Uterus (tissue), 4 donors: ENCODE measurements around the gene DNAH1. TPM values are rescaled to one million over a fixed set of nuclear protein-coding genes. Genes with fewer than 3 reads are reported as not detected.

Source experiments
- DNase-seq, 2 donors: peaks; one replicate each; pipeline ENCODE4 v3.0.0-alpha.2; 2019 to 2020
- H3K27ac ChIP-seq, 2 donors: fragments of 200-600 bp; sonication (generic); 1 replicate in 1 of 2; 2 replicates in 1 of 2; pipeline ENCODE4 v1.5.1; 2016 to 2018
- H3K27me3 ChIP-seq, 2 donors: fragments of 200-600 bp; sonication (generic); one replicate each; pipeline ENCODE4 v1.5.1; 2018 to 2019; ENCODE audit warnings: control low read depth in 1 of 2
- H3K36me3 ChIP-seq, 2 donors: fragments of 200-600 bp; sonication (generic); one replicate each; pipeline ENCODE4 v1.5.1; 2019; ENCODE audit warnings: control low read depth in 1 of 2
- H3K4me1 ChIP-seq, 2 donors: fragments of 200-600 bp; sonication (generic); one replicate each; pipeline ENCODE4 v1.5.1; 2018 to 2019; ENCODE audit warnings: control low read depth in 1 of 2
- H3K4me3 ChIP-seq, 2 donors: fragments of 200-600 bp; sonication (generic); 1 replicate in 1 of 2; 2 replicates in 1 of 2; pipeline ENCODE4 v1.5.1; 2018 to 2019; ENCODE audit warnings: mild to moderate bottlenecking in 1 of 2
- H3K9me3 ChIP-seq, 2 donors: fragments of 200-600 bp; sonication (generic); one replicate each; pipeline ENCODE4 v1.5.1; 2019; ENCODE audit warnings: control low read depth in 1 of 2
- CTCF ChIP-seq, 4 experiments: fragments of 200-600 bp in 2 of 4; fragments of 450-650 bp in 2 of 4; sonication (generic) in 2 of 4; IDR thresholded peaks; one replicate each; pipeline ENCODE4 v1.5.1; 2016 to 2019; ENCODE audit warnings: antibody characterized with exemption in 4 of 4, mild to moderate bottlenecking in 2 of 4, moderate library complexity in 1 of 4
- POLR2A ChIP-seq, 2 donors: fragments of 450-650 bp; IDR thresholded peaks; one replicate each; pipeline ENCODE4 v1.6.1; 2016; ENCODE audit warnings: antibody characterized with exemption in 2 of 2, mild to moderate bottlenecking in 1 of 2, moderate library complexity in 1 of 2
- intact Hi-C: fragments of 100-400 bp; cut with DNase I; formaldehyde crosslinking; loops from one replicate; pipeline ENCODE4 v1.15.1; 2023; ENCODE audit warnings: low total_unique reads
- total RNA-seq, 4 donors: library from RNA; depleted of rRNA in 3 of 4; stranded (reverse); fragments of >200 nt in 3 of 4; gene quantifications; one replicate each; pipeline versions ENCODE4 v1.1.0 to v1.2.4, GENCODE V29; 2014 to 2023
- donor health status: DM: yes; HTN: yes; CAD: no.

DNAH1 gene
- total RNA-seq, 4 donors from 2014 or later: 5.1 to 46.2 (median 11.0) TPM

GRCh38 chr3:52290596-52291507 lies 25.3 kb upstream of the DNAH1 start:
- H3K27me3 ChIP-seq: no peaks in the 10 kb centered on the region
- no peaks in the 10 kb centered on the region for H3K36me3 ChIP-seq
- no peaks in the 10 kb centered on the region for H3K9me3 ChIP-seq
- H3K27ac ChIP-seq: no peak overlapping the region
- no peak for TF ChIP-seq POLR2A (IDR thresholded peaks at IDR 0.05)
- TF ChIP-seq CTCF (IDR thresholded peaks at IDR 0.05): no peak
- peaks cover 0 to 5% of the 10 kb centered on the region in 2 donors for H3K4me1 ChIP-seq
- no peak overlapping the region for H3K4me3 ChIP-seq
- intact Hi-C loops: no loop called here
- DNase-seq: no peak

GRCh38 chr3:52291508-52292181 lies 24.5 kb upstream of the DNAH1 start:
- H3K4me3 ChIP-seq: no peak overlapping the region
- H3K27ac ChIP-seq: no peak overlapping the region
- TF ChIP-seq CTCF (IDR thresholded peaks at IDR 0.05) (peak in 3 of 4 experiments; percentile 5 to 50 (median 38)), POLR2A (IDR thresholded peaks at IDR 0.05) (no peak)
- DNase-seq: no peak
- H3K4me1 ChIP-seq: peaks cover 0 to 5% of the 10 kb centered on the region in 2 donors
- no peaks in the 10 kb centered on the region for H3K9me3 ChIP-seq
- no peaks in the 10 kb centered on the region for H3K27me3 ChIP-seq
- intact Hi-C loops: no loop called here
- H3K36me3 ChIP-seq: no peaks in the 10 kb centered on the region

GRCh38 chr3:52292247-52293065 lies 23.7 kb upstream of the DNAH1 start:
- no peaks in the 10 kb centered on the region for H3K36me3 ChIP-seq
- TF ChIP-seq POLR2A (IDR thresholded peaks at IDR 0.05) (no peak), CTCF (IDR thresholded peaks at IDR 0.05) (no peak)
- H3K9me3 ChIP-seq: no peaks in the 10 kb centered on the region
- no peaks in the 10 kb centered on the region for H3K27me3 ChIP-seq
- H3K27ac ChIP-seq: no peak overlapping the region
- no peaks in the 10 kb centered on the region for H3K4me1 ChIP-seq
- no peak overlapping the region for H3K4me3 ChIP-seq
- intact Hi-C loops: no loop called here
- no peak for DNase-seq

- DNase-seq: no peak
- intact Hi-C loops: no loop called here
- no peaks in the 10 kb centered on the region for H3K27me3 ChIP-seq
- peaks cover 0 to 5% of the 10 kb centered on the region in 2 donors for H3K4me1 ChIP-seq
- no peak overlapping the region for H3K4me3 ChIP-seq
- no peaks in the 10 kb centered on the region for H3K36me3 ChIP-seq
- TF ChIP-seq POLR2A (IDR thresholded peaks at IDR 0.05) (no peak), CTCF (IDR thresholded peaks at IDR 0.05) (no peak)
- H3K27ac ChIP-seq: no peak overlapping the region
- H3K9me3 ChIP-seq: no peaks in the 10 kb centered on the region
Measured at GRCh38 chr3:52293491-52294319, 22.4 kb upstream of the DNAH1 start.
